Inflammatory macrophage treated with lipopolysaccharide for 1 hour (primary cell): ENCODE data around the gene SGMS1.
"Not testable (repeated sequence)": the region's sequence is repeated elsewhere in the genome, so short reads cannot be mapped to it uniquely, and the experiment has no call there.

Source experiments
- DNase-seq, 2 donors: peaks; one replicate each; pipeline ENCODE4 v3.0.0-alpha.2; 2020 to 2022

The SGMS1 gene

GRCh38 chr10:50358925-50359687, 264.6 kb downstream of the SGMS1 start:
- DNase-seq, result no peak

GRCh38 chr10:50358411-50358810, 265.3 kb downstream of the SGMS1 start:
- DNase-seq, result no peak

GRCh38 chr10:50356481-50356832, 267.3 kb downstream of the SGMS1 start:
- DNase-seq, result not testable (repeated sequence)

GRCh38 chr10:50355693-50356480, 267.9 kb downstream of the SGMS1 start:
- not testable (repeated sequence) for DNase-seq

GRCh38 chr10:50351483-50352146, 272.1 kb downstream of the SGMS1 start:
- no peak for DNase-seq

- no peak for DNase-seq
Measured at GRCh38 chr10:50350366-50350765, 273.4 kb downstream of the SGMS1 start.

GRCh38 chr10:50349554-50349953, 274.2 kb downstream of the SGMS1 start:
- no peak for DNase-seq

GRCh38 chr10:50347394-50347802, 276.4 kb downstream of the SGMS1 start:
- DNase-seq, result peak in 1 of 2 donors; percentile 31

- no peak for DNase-seq
Measured at GRCh38 chr10:50346942-50347341, 276.8 kb downstream of the SGMS1 start.

- no peak for DNase-seq
Measured at GRCh38 chr10:50345545-50345944, 278.2 kb downstream of the SGMS1 start.

GRCh38 chr10:50343702-50344331, 279.9 kb downstream of the SGMS1 start:
- DNase-seq, result no peak

- DNase-seq, result no peak
Measured at GRCh38 chr10:50341987-50342386, 281.8 kb downstream of the SGMS1 start.

- DNase-seq, result no peak
Measured at GRCh38 chr10:50336140-50336539, 287.6 kb downstream of the SGMS1 start.

GRCh38 chr10:50335397-50335796, 288.4 kb downstream of the SGMS1 start:
- DNase-seq, result no peak

GRCh38 chr10:50334273-50334672, 289.5 kb downstream of the SGMS1 start:
- no peak for DNase-seq

- no peak for DNase-seq
Measured at GRCh38 chr10:50333872-50334271, 289.9 kb downstream of the SGMS1 start.

- no peak for DNase-seq
Measured at GRCh38 chr10:50332108-50332842, 291.5 kb downstream of the SGMS1 start.

- DNase-seq, result no peak
Measured at GRCh38 chr10:50331486-50331885, 292.3 kb downstream of the SGMS1 start.

- DNase-seq, result peak; percentile 47 to 53
Measured at GRCh38 chr10:50326757-50327701, 296.7 kb downstream of the SGMS1 start.

GRCh38 chr10:50326172-50326555, 297.6 kb downstream of the SGMS1 start:
- no peak for DNase-seq

GRCh38 chr10:50325449-50326171, 298.1 kb downstream of the SGMS1 start:
- peak; percentile 80 to 89 for DNase-seq
